H9 (cell line): ENCODE results near the gene ADAMTS16. TPM values are rescaled to one million over a fixed set of nuclear protein-coding genes. Genes with fewer than 3 reads are reported as not detected.

Experiments used
- DNase-seq: peaks from one replicate; pipeline ENCODE4 v3.0.0-alpha.2; 2017
- H2AFZ ChIP-seq: one replicate; pipeline ENCODE4 v1.6.1; 2013; ENCODE audit warnings: mild to moderate bottlenecking, low read length, control low read depth, moderate library complexity
- H2AK5ac ChIP-seq: 2 replicates; pipeline ENCODE4 v1.6.1; 2013; ENCODE audit warnings: low read length, control low read depth, mixed read lengths; ENCODE audit not compliant: insufficient read length
- H2BK120ac ChIP-seq: one replicate; pipeline ENCODE4 v1.6.1; 2013; ENCODE audit warnings: low read depth, mild to moderate bottlenecking, low read length, control low read depth, inconsistent platforms; ENCODE audit not compliant: poor library complexity, severe bottlenecking
- H2BK12ac ChIP-seq: 2 replicates; pipeline ENCODE4 v1.6.1; 2013; ENCODE audit warnings: low read length, control low read depth, mixed read lengths, low read depth; ENCODE audit not compliant: insufficient read length
- H2BK15ac ChIP-seq: 2 replicates; pipeline ENCODE4 v1.6.1; 2013; ENCODE audit warnings: low read depth, low read length, control low read depth
- H2BK20ac ChIP-seq: one replicate; pipeline ENCODE4 v1.6.1; 2013; ENCODE audit warnings: low read depth, mild to moderate bottlenecking, low read length, control low read depth, inconsistent platforms; ENCODE audit not compliant: poor library complexity, severe bottlenecking
- H2BK5ac ChIP-seq: 2 replicates; pipeline ENCODE4 v1.6.1; 2013; ENCODE audit warnings: low read length, control low read depth, mixed read lengths; ENCODE audit not compliant: insufficient read length
- H3K14ac ChIP-seq: 2 replicates; pipeline ENCODE4 v1.6.1; 2013; ENCODE audit warnings: low read length, control low read depth; ENCODE audit not compliant: insufficient read depth
- H3K18ac ChIP-seq: 2 replicates; pipeline ENCODE4 v1.6.1; 2013; ENCODE audit warnings: low read depth, mild to moderate bottlenecking, mixed read lengths, low read length, control low read depth; ENCODE audit not compliant: insufficient read length
- H3K23ac ChIP-seq: 2 replicates; pipeline ENCODE4 v1.6.1; 2013; ENCODE audit warnings: low read length, control low read depth, mixed read lengths, low read depth; ENCODE audit not compliant: insufficient read length
- H3K23me2 ChIP-seq: 2 replicates; pipeline ENCODE4 v1.6.1; 2013; ENCODE audit warnings: low read depth, mild to moderate bottlenecking, mixed read lengths, low read length, control low read depth; ENCODE audit not compliant: insufficient read length, poor library complexity, severe bottlenecking
- H3K27ac ChIP-seq: 2 replicates; pipeline ENCODE4 v1.5.1; 2013; ENCODE audit warnings: low read length, control low read depth, mixed read lengths, low read depth; ENCODE audit not compliant: insufficient read length
- H3K27me3 ChIP-seq: 2 replicates; pipeline ENCODE4 v1.6.1; 2013; ENCODE audit warnings: low read length, control low read depth, inconsistent platforms; ENCODE audit not compliant: insufficient read depth
- H3K4ac ChIP-seq: 2 replicates; pipeline ENCODE4 v1.6.1; 2013; ENCODE audit warnings: low read depth, mild to moderate bottlenecking, control low read depth, inconsistent platforms, low read length, moderate library complexity
- H3K4me1 ChIP-seq: 2 replicates; pipeline ENCODE4 v1.6.1; 2013; ENCODE audit warnings: low read length, control low read depth, inconsistent platforms; ENCODE audit not compliant: insufficient read depth
- H3K4me2 ChIP-seq: 2 replicates; pipeline ENCODE4 v1.6.1; 2013; ENCODE audit warnings: low read length, control low read depth, mixed read lengths; ENCODE audit not compliant: insufficient read length, insufficient read depth
- H3K56ac ChIP-seq: 2 replicates; pipeline ENCODE4 v1.6.1; 2013; ENCODE audit warnings: low read depth, mild to moderate bottlenecking, mixed read lengths, low read length, control low read depth; ENCODE audit not compliant: insufficient read length
- H3K79me1 ChIP-seq: 2 replicates; pipeline ENCODE4 v1.6.1; 2013; ENCODE audit warnings: low read depth, mild to moderate bottlenecking, moderate library complexity, low read length, control low read depth, inconsistent platforms; ENCODE audit not compliant: insufficient read depth, poor library complexity, severe bottlenecking
- H3K79me2 ChIP-seq: 2 replicates; pipeline ENCODE4 v1.6.1; 2013; ENCODE audit warnings: low read length, control low read depth, inconsistent platforms; ENCODE audit not compliant: insufficient read depth
- H3K9ac ChIP-seq: 2 replicates; pipeline ENCODE4 v1.6.1; 2013; ENCODE audit warnings: low read length, control low read depth, mixed read lengths; ENCODE audit not compliant: insufficient read length; ENCODE audit errors: extremely low read depth
- H3K9me3 ChIP-seq: one replicate; pipeline ENCODE4 v1.6.1; 2013; ENCODE audit warnings: low read depth, low read length, inconsistent platforms; ENCODE audit not compliant: control insufficient read depth
- H3T11ph ChIP-seq: one replicate; pipeline ENCODE4 v1.6.1; 2013; ENCODE audit warnings: mild to moderate bottlenecking, low read length, control low read depth, inconsistent platforms
- H4K20me1 ChIP-seq: one replicate; pipeline ENCODE4 v1.6.1; 2013; ENCODE audit not compliant: control insufficient read depth, insufficient read length, insufficient read depth
- H4K5ac ChIP-seq: 2 replicates; pipeline ENCODE4 v1.6.1; 2013; ENCODE audit warnings: low read depth, mild to moderate bottlenecking, mixed read lengths, low read length, control low read depth; ENCODE audit not compliant: insufficient read length
- H4K8ac ChIP-seq: replicated peaks from 2 replicates; pipeline ENCODE4 v1.6.1; 2013; ENCODE audit warnings: low read length, control low read depth, mixed read lengths, low read depth; ENCODE audit not compliant: insufficient read length
- H4K91ac ChIP-seq: 2 replicates; pipeline ENCODE4 v1.6.1; 2013; ENCODE audit warnings: low read depth, mild to moderate bottlenecking, moderate library complexity, mixed read lengths, low read length, control low read depth; ENCODE audit not compliant: insufficient read length
- H3K27ac Mint-ChIP-seq, 3 experiments: 2 replicates in 2 of 3; 3 replicates in 1 of 3; pipeline ENCODE4 v1.8.0; 2020 to 2021; ENCODE audit warnings: mixed read lengths in 3 of 3, mild to moderate bottlenecking in 1 of 3, moderate library complexity in 1 of 3
- H3K27me3 Mint-ChIP-seq: 2 replicates; pipeline ENCODE4 v1.8.0; 2021; ENCODE audit warnings: low read depth, mild to moderate bottlenecking, moderate library complexity, mixed read lengths
- H3K36me3 Mint-ChIP-seq, 3 experiments: 2 replicates in 2 of 3; 3 replicates in 1 of 3; pipeline ENCODE4 v1.8.0; 2020 to 2021; ENCODE audit warnings: low read depth in 3 of 3, mixed read lengths in 3 of 3; ENCODE audit not compliant: insufficient read depth in 1 of 3
- H3K4me1 Mint-ChIP-seq, 2 experiments: 2 replicates each; pipeline ENCODE4 v1.8.0; 2020; ENCODE audit warnings: mixed read lengths in 2 of 2
- H3K4me3 Mint-ChIP-seq, 2 experiments: 2 replicates in 1 of 2; 3 replicates in 1 of 2; pipeline ENCODE4 v1.8.0; 2020 to 2021; ENCODE audit warnings: mild to moderate bottlenecking in 2 of 2, mixed read lengths in 2 of 2, moderate library complexity in 1 of 2
- H3K9me3 Mint-ChIP-seq, 2 experiments: 2 replicates in 1 of 2; 3 replicates in 1 of 2; pipeline ENCODE4 v1.8.0; 2020; ENCODE audit warnings: mild to moderate bottlenecking in 2 of 2, mixed read lengths in 2 of 2, moderate library complexity in 1 of 2
- CTCF ChIP-seq: fragments of 200-600 bp; sonication (generic); conservative IDR thresholded peaks from 3 replicates; pipeline ENCODE4 v1.8.0; 2021; ENCODE audit warnings: antibody characterized with exemption, mild to moderate bottlenecking
- WGBS: extraction: QIAGEN DNeasy Blood & Tissue Kit; methylation state at CpG from one replicate; pipeline ENCODE4 v1.1.7; 2013; ENCODE audit warnings: missing lambda C conversion rate, low lambda C conversion rate, mixed read lengths; ENCODE audit not compliant: insufficient read length; ENCODE audit errors: extremely low coverage; 5-methylcytosine and 5-hydroxymethylcytosine counted together
- total RNA-seq: library from RNA; stranded (reverse); gene quantifications from 2 replicates; pipeline ENCODE4 v1.2.1, GENCODE V29; 2021

The ADAMTS16 gene
- total RNA-seq, 1 experiment from 2014 or later: 4.5 TPM

GRCh38 chr5:5298068-5298633 lies 158.0 kb downstream of the ADAMTS16 start:
- H3K9ac ChIP-seq: no peak overlapping the region
- no peak for DNase-seq
- no peak overlapping the region for H2AFZ ChIP-seq
- no peak overlapping the region for H4K8ac ChIP-seq
- no peak overlapping the region for H3K4me2 ChIP-seq
- H2BK15ac ChIP-seq: no peak overlapping the region
- no peak overlapping the region for H2BK20ac ChIP-seq
- no peak overlapping the region for H3K14ac ChIP-seq
- H2BK120ac ChIP-seq: no peak overlapping the region
- H3K79me2 ChIP-seq: no peaks in the 10 kb centered on the region
- peaks cover 6 to 11% of the 10 kb centered on the region in 2 experiments for H3K4me1 Mint-ChIP-seq
- no peaks in the 10 kb centered on the region for H4K20me1 ChIP-seq
- H3K27me3 ChIP-seq: no peaks in the 10 kb centered on the region
- H2AK5ac ChIP-seq: no peak overlapping the region
- no peak overlapping the region for H2BK12ac ChIP-seq
- H3K27me3 Mint-ChIP-seq: no peaks in the 10 kb centered on the region
- H3K9me3 ChIP-seq: peaks cover 6% of the 10 kb centered on the region
- H3K27ac ChIP-seq: no peak overlapping the region
- no peak overlapping the region for H3T11ph ChIP-seq
- H3K27ac Mint-ChIP-seq: peak overlapping the region in 1 of 3 experiments; percentile 5; a peak in 1 of 7 replicates
- no peak overlapping the region for H3K4me3 Mint-ChIP-seq
- no peak overlapping the region for H4K5ac ChIP-seq
- H3K56ac ChIP-seq: no peak overlapping the region
- H3K4me1 ChIP-seq: no peaks in the 10 kb centered on the region; the same call in 1 of the 2 replicates
- H3K36me3 Mint-ChIP-seq: peaks cover 5 to 19% (median 10%) of the 10 kb centered on the region in 3 experiments; a peak in 6 of 7 replicates
- H3K18ac ChIP-seq: no peak overlapping the region
- no peaks in the 10 kb centered on the region for H3K23me2 ChIP-seq
- no CpG with 5 or more reads among the region's 4 CpGs for WGBS
- H4K91ac ChIP-seq: no peak overlapping the region
- H2BK5ac ChIP-seq: no peak overlapping the region
- TF ChIP-seq CTCF: no peak
- peaks cover 8 to 12% of the 10 kb centered on the region in 2 experiments; a peak in 4 of 5 replicates for H3K9me3 Mint-ChIP-seq
- no peaks in the 10 kb centered on the region for H3K79me1 ChIP-seq
- no peak overlapping the region for H3K4ac ChIP-seq
- no peak overlapping the region for H3K23ac ChIP-seq
